HG02938 (cell line): Measurements from ENCODE around the gene PCDHA5.

ENCODE experiments used
- ATAC-seq: cut with Tn5 transposase; IDR thresholded peaks from one replicate; pipeline ENCODE4 v1.9.1; 2021; ENCODE audit warnings: mild to moderate bottlenecking, moderate library complexity; ENCODE audit not compliant: unreplicated experiment

Gene PCDHA5

DNA sequence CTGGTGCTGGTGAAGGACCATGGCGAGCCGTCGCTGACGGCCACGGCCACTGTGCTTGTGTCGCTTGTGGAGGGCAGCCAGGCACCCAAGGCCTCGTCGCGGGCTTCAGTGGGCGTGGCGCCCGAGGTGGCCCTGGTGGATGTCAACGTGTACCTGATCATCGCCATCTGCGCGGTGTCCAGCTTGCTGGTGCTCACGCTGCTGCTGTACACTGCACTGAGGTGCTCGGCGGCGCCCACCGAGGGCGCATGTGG lies 36.5 kb downstream of the PCDHA5 start:
- ATAC-seq = no peak

- no peak for ATAC-seq
Observed at GRCh38 chr5:140862441-140863295, 41.3 kb downstream of the PCDHA5 start.

- no peak for ATAC-seq
Observed at GRCh38 chr5:140868721-140869554, 47.5 kb downstream of the PCDHA5 start, which contains the start of gene PCDHA11. Gene PCDHA11, plus strand, starts transcription at chr5:140868957. Its CDS starts 147 bp downstream, at chr5:140869104.

- ATAC-seq = no peak
Observed at GRCh38 chr5:140869555-140869886, 48.1 kb downstream of the PCDHA5 start.

- ATAC-seq = no peak
Observed at GRCh38 chr5:140870221-140871201, 49.1 kb downstream of the PCDHA5 start.
